GM21515 (cell line): ENCODE data around the gene SCP2.

Source experiments
- ATAC-seq: cut with Tn5 transposase; IDR thresholded peaks from one replicate; pipeline ENCODE4 v1.9.1; 2021; ENCODE audit not compliant: unreplicated experiment

SCP2 gene

DNA sequence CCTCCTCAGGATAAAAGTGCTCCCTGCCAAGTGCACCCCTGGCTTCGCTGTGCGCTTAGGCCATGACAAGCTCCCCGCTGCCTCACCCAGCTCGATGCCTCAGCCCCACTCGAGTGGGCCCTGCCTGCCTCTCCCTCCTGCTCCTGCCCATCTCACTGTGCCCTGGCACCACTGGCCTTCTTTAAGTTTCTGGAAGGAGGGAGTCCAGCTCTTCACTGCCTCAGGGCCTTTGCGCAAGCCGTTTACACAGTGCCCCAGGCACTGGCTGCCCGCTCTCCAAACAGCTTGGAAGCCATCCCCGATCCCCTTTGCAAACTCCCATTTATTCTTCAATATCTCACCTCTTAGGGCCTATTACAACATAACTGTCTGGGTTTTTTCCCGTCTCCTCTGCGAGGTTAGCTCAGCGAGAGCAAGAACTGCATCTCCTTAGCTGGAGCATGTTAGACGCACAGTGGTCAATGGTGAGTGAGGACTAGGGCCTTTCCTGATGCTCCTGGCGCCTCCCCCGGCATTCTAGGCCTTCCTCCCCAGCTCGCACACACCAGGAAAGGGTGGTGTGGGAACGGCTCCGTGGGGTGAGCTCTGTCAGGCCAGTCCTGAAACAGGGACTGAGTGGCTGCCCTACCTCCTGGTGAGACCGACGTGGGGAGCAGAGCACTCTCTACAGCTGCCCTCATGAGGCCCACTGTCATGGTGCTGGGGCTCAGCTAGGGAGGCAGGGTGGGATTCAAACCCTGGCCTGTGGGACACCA lies 166.9 kb downstream of the SCP2 start:
- ATAC-seq: no peak

DNA sequence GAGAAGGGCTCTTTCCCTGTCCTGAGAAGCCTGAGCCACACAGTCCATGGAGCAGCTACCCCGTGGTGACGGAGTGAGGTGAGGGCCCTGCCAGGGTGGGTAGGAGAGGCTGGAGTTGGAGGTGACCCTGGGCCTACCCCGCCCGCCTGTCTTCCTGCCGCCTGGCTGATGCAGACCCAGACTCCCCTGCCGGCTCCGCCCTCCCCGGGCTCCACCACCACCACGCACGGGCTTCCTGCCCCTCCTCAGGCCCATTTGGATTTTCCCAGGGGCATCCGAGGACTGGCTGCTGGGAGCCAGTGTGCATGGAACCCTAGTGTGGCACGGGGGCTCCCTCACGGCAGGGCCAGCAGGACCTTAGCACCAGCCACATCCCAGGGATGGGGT lies 167.4 kb downstream of the SCP2 start:
- no peak for ATAC-seq
